K562 (cell line): ENCODE results near the gene TRAPPC8. TPM values are rescaled to one million over a fixed set of nuclear protein-coding genes. Genes with fewer than 3 reads are reported as not detected.

Experiments used
- ATAC-seq: fragments of 200-7000 bp; cut with Tn5 transposase; 3 replicates; pipeline ENCODE4 v1.9.1; 2020; ENCODE audit warnings: moderate library complexity
- BruUV-seq: library from RNA; stranded (reverse); fragments of 400-500 nt; replicated peaks from 2 replicates; lab custom pipeline; 2021; lab: Mats Ljungman, UMichigan
- CTCF ChIA-PET: fragments of 300-600 bp; formaldehyde crosslinking; extraction: SDS; loops from one replicate; lab custom pipeline; 2021; ENCODE audit warnings: low intra/inter-chr PET ratio; lab: Yijun Ruan, JAX
- POLR2A ChIA-PET: fragments of 300-600, 350-650 bp; sonication (Branson Sonifier 250); formaldehyde crosslinking; extraction: SDS; loops from one replicate; lab custom pipeline; 2021; ENCODE audit warnings: antibody characterized with exemption, inconsistent platforms; lab: Yijun Ruan, JAX
- DNase-seq, 4 experiments: peaks; one replicate each; pipeline versions ENCODE4 v3.0.0 to v3.0.0-alpha.2; 2011 to 2018; ENCODE audit warnings: low spot score in 3 of 4, mixed read lengths in 3 of 4; ENCODE audit errors: extremely low read depth in 1 of 4
- FAIRE-seq: peaks from 2 replicates; lab custom pipeline; 2011; peaks lifted over from hg19 to GRCh38; lab: Jason Lieb, UNC
- H2AFZ ChIP-seq: 2 replicates; pipeline ENCODE4 v1.6.0; 2011; ENCODE audit warnings: low read depth, low read length, control low read depth, inconsistent platforms
- H3K27ac ChIP-seq: fragments of 200-600 bp; 3 replicates; pipeline ENCODE4 v1.8.0; 2011; ENCODE audit warnings: low read depth, mild to moderate bottlenecking, control low read depth, inconsistent platforms, low read length, moderate library complexity, mixed read lengths; ENCODE audit errors: extremely low read depth
- H3K27me3 ChIP-seq, 2 experiments: fragments of 300-600 bp in 1 of 2; 2 replicates in 1 of 2; 3 replicates in 1 of 2; pipeline versions ENCODE4 v1.6.0 to v1.8.0; 2011; ENCODE audit warnings: inconsistent platforms in 2 of 2, low read length in 2 of 2, mild to moderate bottlenecking in 1 of 2, mixed read lengths in 1 of 2, moderate library complexity in 1 of 2; ENCODE audit not compliant: control insufficient read depth in 2 of 2, insufficient read depth in 2 of 2
- H3K36me3 ChIP-seq: fragments of 300-600 bp; 3 replicates; pipeline ENCODE4 v1.8.0; 2011; ENCODE audit warnings: mild to moderate bottlenecking, low read length, inconsistent platforms; ENCODE audit not compliant: control insufficient read depth, insufficient read depth
- H3K4me1 ChIP-seq, 2 experiments: fragments of 200-600 bp in 1 of 2; replicated peaks in 1 of 2; 2 replicates in 1 of 2; 3 replicates in 1 of 2; pipeline versions ENCODE4 v1.5.1 to v1.8.0; 2011; ENCODE audit warnings: inconsistent platforms in 2 of 2, low read length in 2 of 2, mild to moderate bottlenecking in 1 of 2, mixed read lengths in 1 of 2, moderate library complexity in 1 of 2; ENCODE audit not compliant: control insufficient read depth in 2 of 2, insufficient read depth in 2 of 2
- H3K4me2 ChIP-seq: 2 replicates; pipeline ENCODE4 v1.6.1; 2011; ENCODE audit warnings: low read length, control low read depth, inconsistent platforms, mixed read lengths; ENCODE audit not compliant: insufficient read depth
- H3K4me3 ChIP-seq: fragments of 200-600 bp; sonication (generic), shearing (Covaris generic); 2 replicates; pipeline ENCODE4 v1.5.1; 2016; ENCODE audit warnings: control low read depth, inconsistent platforms
- H3K79me2 ChIP-seq: fragments of 200-600 bp; 3 replicates; pipeline ENCODE4 v1.8.0; 2011; ENCODE audit warnings: low read length, inconsistent platforms; ENCODE audit not compliant: control insufficient read depth, insufficient read depth
- H3K9ac ChIP-seq, 2 experiments: 2 replicates each; pipeline versions ENCODE4 v1.6.0 to v1.6.1; 2011; ENCODE audit warnings: low read depth in 2 of 2, low read length in 2 of 2, control low read depth in 1 of 2, inconsistent platforms in 1 of 2, mild to moderate bottlenecking in 1 of 2, mixed read lengths in 1 of 2; ENCODE audit not compliant: insufficient read depth in 1 of 2
- H3K9me1 ChIP-seq: one replicate; pipeline ENCODE4 v1.6.0; 2011; ENCODE audit warnings: inconsistent platforms, mild to moderate bottlenecking, low read length, moderate library complexity; ENCODE audit not compliant: control insufficient read depth, insufficient read depth
- H3K9me3 ChIP-seq: replicated peaks from 2 replicates; pipeline ENCODE4 v1.5.1; 2011; ENCODE audit warnings: low read depth, low read length, inconsistent platforms; ENCODE audit not compliant: control insufficient read depth, insufficient read depth
- H4K20me1 ChIP-seq: replicated peaks from 2 replicates; pipeline ENCODE4 v1.6.1; 2011; ENCODE audit warnings: low read length, inconsistent platforms, mixed read lengths; ENCODE audit not compliant: control insufficient read depth, insufficient read depth
- DDX20 ChIP-seq: fragments of 450-650 bp; IDR thresholded peaks from 2 replicates; pipeline ENCODE4 v1.6.1; 2016; ENCODE audit warnings: missing genetic modification characterization, low read depth, mild to moderate bottlenecking, missing compliant biosample characterization, moderate library complexity
- ESRRA ChIP-seq: fragments of 450-650 bp; IDR thresholded peaks from 2 replicates; pipeline ENCODE4 v1.6.1; 2014; ENCODE audit warnings: low read depth, mild to moderate bottlenecking, moderate library complexity, borderline replicate concordance
- ESRRB ChIP-seq: fragments of 250-450 bp; sonication (Bioruptor Pico); IDR thresholded peaks from 2 replicates; pipeline ENCODE4 v1.5.0; 2020; ENCODE audit warnings: mild to moderate bottlenecking, moderate library complexity, borderline replicate concordance
- KLF10 ChIP-seq: fragments of 250-450 bp; sonication (Bioruptor Pico); IDR thresholded peaks from 2 replicates; pipeline ENCODE4 v1.6.1; 2021; ENCODE audit warnings: matching md5 sums
- MAZ ChIP-seq, 2 experiments: fragments of 450-650 bp in 1 of 2; sonication (generic) in 1 of 2; formaldehyde crosslinking; IDR thresholded peaks in 1 of 2; conservative IDR thresholded peaks in 1 of 2; 2 replicates each; pipeline versions ENCODE4 v1.4.0 to v1.5.0; 2020; ENCODE audit warnings: mild to moderate bottlenecking in 1 of 2, missing genetic modification reagents in 1 of 2
- NFRKB ChIP-seq: fragments of 450-650 bp; IDR thresholded peaks from 2 replicates; pipeline ENCODE4 v1.6.1; 2016; ENCODE audit warnings: low read depth
- RBM14 ChIP-seq: fragments of 200-400 bp; formaldehyde crosslinking; IDR thresholded peaks from 2 replicates; pipeline ENCODE4 v1.6.1; 2018; ENCODE audit warnings: low read depth, mild to moderate bottlenecking, low read length, moderate library complexity, borderline replicate concordance; ENCODE audit not compliant: insufficient read depth
- SP2 ChIP-seq: IDR thresholded peaks from 2 replicates; pipeline ENCODE4 v1.6.1; 2011; ENCODE audit warnings: mild to moderate bottlenecking, low read depth, low read length, moderate library complexity; ENCODE audit not compliant: poor library complexity, severe bottlenecking; ENCODE audit errors: extremely low read depth
- SRF ChIP-seq, 2 experiments: fragments of 250-450, 450-650 bp in 1 of 2; sonication (Bioruptor Pico) in 1 of 2; sonication (generic) in 1 of 2; formaldehyde crosslinking; IDR thresholded peaks; 2 replicates each; pipeline versions ENCODE4 v1.5.0 to v1.5.1; 2020 to 2022; ENCODE audit warnings: mild to moderate bottlenecking in 1 of 2, missing genetic modification reagents in 1 of 2
- SRSF1 ChIP-seq: fragments of 200-400 bp; formaldehyde crosslinking; IDR thresholded peaks from 2 replicates; pipeline ENCODE4 v1.6.1; 2017; ENCODE audit warnings: mild to moderate bottlenecking, low read depth, low read length, moderate library complexity
- ZBTB5 ChIP-seq: fragments of 450-650 bp; IDR thresholded peaks from 2 replicates; pipeline ENCODE4 v1.6.1; 2017; ENCODE audit warnings: antibody characterized with exemption
- ZNF134 ChIP-seq: fragments of 250-450 bp; sonication (Bioruptor Pico); conservative IDR thresholded peaks from 2 replicates; pipeline ENCODE4 v1.4.0; 2020
- ZNF165 ChIP-seq: fragments of 250-450 bp; sonication (Bioruptor Pico); IDR thresholded peaks from 2 replicates; pipeline ENCODE4 v1.4.0; 2020; ENCODE audit warnings: borderline replicate concordance
- ZNF324 ChIP-seq: fragments of 250-450 bp; sonication (Bioruptor Pico); IDR thresholded peaks from 2 replicates; pipeline ENCODE4 v1.4.0; 2020; ENCODE audit warnings: mild to moderate bottlenecking
- ZNF609 ChIP-seq: sonication (generic); formaldehyde crosslinking; IDR thresholded peaks from 2 replicates; pipeline ENCODE4 v1.8.1; 2023; ENCODE audit warnings: missing genetic modification reagents, mild to moderate bottlenecking, borderline replicate concordance
- ZNF717 ChIP-seq: fragments of 250-450 bp; sonication (Bioruptor Pico); IDR thresholded peaks from 2 replicates; pipeline ENCODE4 v1.5.0; 2021
- WGBS: fragments of 100-300 bp; shearing (Covaris generic); methylation state at CpG from one replicate; pipeline ENCODE4 v1.1.6; 2016; ENCODE audit warnings: low coverage, mixed read lengths; ENCODE audit not compliant: insufficient coverage; ENCODE audit errors: missing lambda C conversion rate; 5-methylcytosine and 5-hydroxymethylcytosine counted together
- in situ Hi-C: fragments of 300-500 bp; cut with MboI; formaldehyde crosslinking; loops from 4 replicates; pipeline ENCODE4 v1.15.0; 2018; ENCODE audit warnings: inconsistent platforms, mixed read lengths
- intact Hi-C: fragments of 100-400 bp; cut with micrococcal nuclease; formaldehyde crosslinking; loops from 2 replicates; pipeline ENCODE4 v1.14.2; 2022
- polyA plus RNA-seq, 8 experiments: library from polyadenylated mRNA; depleted of rRNA in 4 of 8; stranded (reverse) in 5 of 8; unstranded in 3 of 8; fragments of >200 nt; fragmentation: Nextera tagmentation in 2 of 8; fragmentation: Illumina TruSeq in 1 of 8; extraction: Ambion mirVana in 2 of 8; extraction: Trizol in 1 of 8; gene quantifications; 2 replicates each; pipeline versions ENCODE4 v1.2.1 to v1.2.3, GENCODE V29; 2011 to 2014; ENCODE audit warnings: inconsistent platforms in 1 of 8, missing spikeins in 1 of 8
- total RNA-seq, 7 experiments: library from RNA; depleted of rRNA in 6 of 7; stranded (reverse); fragments of >200 nt in 6 of 7; fragmentation: Illumina TruSeq in 2 of 7; extraction: Trizol in 2 of 7; gene quantifications; 2 replicates each; pipeline versions ENCODE4 v1.2.1 to v1.2.3, GENCODE V29; 2011 to 2021; ENCODE audit warnings: low replicate concordance in 1 of 7

TRAPPC8 gene
- total and polyA plus RNA-seq, 9 of the 15 experiments (the other 6 are each of a cell fraction or from before 2014, with no cell fraction given), result 20.1 to 111 (median 35.6) TPM

- no peaks in the 10 kb centered on the region for H3K9me1 ChIP-seq
- POLR2A ChIA-PET, result no interaction called here
- H3K36me3 ChIP-seq, result no peaks in the 10 kb centered on the region
- no peaks in the 10 kb centered on the region for H3K4me1 ChIP-seq
- FAIRE-seq (no peak), ATAC-seq (no peak), DNase-seq (no peak)
- no peaks in the 10 kb centered on the region for H4K20me1 ChIP-seq
- H3K9ac ChIP-seq, result no peak overlapping the region
- H3K4me2 ChIP-seq, result no peak overlapping the region
- no peak overlapping the region for H3K27ac ChIP-seq
- H3K79me2 ChIP-seq, result no peaks in the 10 kb centered on the region
- no peaks in the 10 kb centered on the region for H3K9me3 ChIP-seq
- H3K4me3 ChIP-seq, result no peak overlapping the region
- CTCF ChIA-PET, result no interaction called here
- in situ Hi-C loops, result no loop called here
- intact Hi-C loops, result no loop called here
- peaks cover 0 to 3% of the 10 kb centered on the region in 2 experiments; a peak in 1 of 5 replicates for H3K27me3 ChIP-seq
- WGBS, result 6% methylated on average over 6 of the region's 6 CpGs
- BruUV-seq, result no TSS peak
- H2AFZ ChIP-seq, result no peak overlapping the region
- TF ChIP-seq SRF (CRISPR knock-in tag; IDR thresholded peaks at IDR 0.05) (no peak), SP2 (no peak), KLF10 (CRISPR knock-in tag) (no peak), ZBTB5 (no peak), RBM14 (no peak), ESRRA (no peak), NFRKB (no peak), ZNF165 (CRISPR knock-in tag) (no peak), MAZ (CRISPR knock-in tag; conservative IDR thresholded peaks at IDR 0.05 in 1 of 2, IDR thresholded peaks at IDR 0.05 in 1 of 2) (no peak), ZNF134 (CRISPR knock-in tag) (no peak), ZNF324 (CRISPR knock-in tag) (no peak), ZNF609 (CRISPR knock-in tag) (no peak), ZNF717 (CRISPR knock-in tag) (no peak), SRSF1 (no peak), ESRRB (CRISPR knock-in tag) (no peak), DDX20 (no peak)
These were observed 150.9 kb downstream of the TRAPPC8 start for GRCh38 chr18:31791817-31792579.
